Hepatocyte (in vitro differentiated cells): Measurements from ENCODE around the gene WDR54.

Experiments
- EZH2 ChIP-seq: fragments of 200-600 bp; sonication (generic); IDR thresholded peaks from 2 replicates; pipeline ENCODE4 v1.6.1; 2016; ENCODE audit warnings: antibody characterized with exemption, mild to moderate bottlenecking, borderline replicate concordance
- EZH2phosphoT487 ChIP-seq: fragments of 200-600 bp; sonication (generic); IDR thresholded peaks from one replicate; pipeline ENCODE4 v1.6.1; 2018; ENCODE audit warnings: antibody characterized with exemption, mild to moderate bottlenecking, low read depth, moderate library complexity; ENCODE audit not compliant: unreplicated experiment, severe bottlenecking
- TF ChIP-seq, protein P1 (sequence below): fragments of 200-600 bp; sonication (generic); IDR thresholded peaks from 2 replicates; pipeline ENCODE4 v1.5.1; 2016; ENCODE audit warnings: antibody characterized with exemption, mild to moderate bottlenecking; ENCODE audit not compliant: poor library complexity

DNA sequence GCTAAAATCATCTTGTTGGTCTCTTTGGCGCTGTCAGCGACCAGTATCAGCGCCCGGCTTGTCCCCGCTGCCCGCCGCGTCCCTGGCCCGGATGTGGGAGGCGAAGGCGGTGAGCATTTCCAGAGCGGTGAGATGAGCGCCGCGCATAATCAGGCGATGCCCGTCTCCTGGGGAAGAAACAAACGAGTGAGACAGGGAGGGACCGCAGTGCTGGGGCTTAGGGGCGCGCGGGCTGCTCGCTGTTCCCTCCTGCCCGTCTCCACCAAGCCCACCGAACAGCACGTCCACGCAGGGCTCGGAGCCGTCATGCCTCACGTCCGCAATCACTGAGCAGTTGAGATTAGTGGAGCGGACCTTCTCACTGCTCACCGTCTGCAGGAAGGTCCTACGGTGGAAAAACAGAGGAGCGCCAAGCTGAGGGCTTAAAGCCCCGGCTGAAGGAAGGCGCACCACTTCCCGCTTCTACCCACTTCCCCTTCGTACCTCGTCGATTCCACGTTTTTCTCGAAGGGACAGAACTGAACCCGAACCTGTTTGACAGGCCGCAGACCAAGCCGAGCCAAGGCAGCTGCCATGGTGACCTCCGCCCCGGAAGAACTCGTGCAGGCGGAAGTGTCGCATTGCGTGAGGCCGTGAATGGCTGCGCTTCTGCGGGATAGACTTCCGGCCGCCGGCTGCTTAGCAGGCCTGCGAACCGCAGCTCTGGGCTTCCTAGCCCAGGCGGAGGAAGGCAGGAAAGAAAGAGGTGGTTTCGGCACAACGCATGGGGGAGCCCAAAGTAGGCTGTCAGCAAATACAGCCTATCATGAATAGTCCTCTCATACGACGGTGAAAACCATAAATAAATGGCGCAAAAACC, 50.8 kb downstream of the WDR54 start, which contains the start of gene MRPL53:
- TF ChIP-seq, protein P1, sequence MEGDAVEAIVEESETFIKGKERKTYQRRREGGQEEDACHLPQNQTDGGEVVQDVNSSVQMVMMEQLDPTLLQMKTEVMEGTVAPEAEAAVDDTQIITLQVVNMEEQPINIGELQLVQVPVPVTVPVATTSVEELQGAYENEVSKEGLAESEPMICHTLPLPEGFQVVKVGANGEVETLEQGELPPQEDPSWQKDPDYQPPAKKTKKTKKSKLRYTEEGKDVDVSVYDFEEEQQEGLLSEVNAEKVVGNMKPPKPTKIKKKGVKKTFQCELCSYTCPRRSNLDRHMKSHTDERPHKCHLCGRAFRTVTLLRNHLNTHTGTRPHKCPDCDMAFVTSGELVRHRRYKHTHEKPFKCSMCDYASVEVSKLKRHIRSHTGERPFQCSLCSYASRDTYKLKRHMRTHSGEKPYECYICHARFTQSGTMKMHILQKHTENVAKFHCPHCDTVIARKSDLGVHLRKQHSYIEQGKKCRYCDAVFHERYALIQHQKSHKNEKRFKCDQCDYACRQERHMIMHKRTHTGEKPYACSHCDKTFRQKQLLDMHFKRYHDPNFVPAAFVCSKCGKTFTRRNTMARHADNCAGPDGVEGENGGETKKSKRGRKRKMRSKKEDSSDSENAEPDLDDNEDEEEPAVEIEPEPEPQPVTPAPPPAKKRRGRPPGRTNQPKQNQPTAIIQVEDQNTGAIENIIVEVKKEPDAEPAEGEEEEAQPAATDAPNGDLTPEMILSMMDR: no peak
- TF ChIP-seq EZH2 (no peak), EZH2phosphoT487 (no peak)
